ENCODE results near the gene FAF1. TPM values are rescaled to one million over a fixed set of nuclear protein-coding genes. Genes with fewer than 3 reads are reported as not detected.

FAF1 gene
- total RNA-seq, 1 donor from 2014 or later, result 52.7 TPM

GRCh38 chr1:50491142-50491541 is 468.9 kb downstream of the FAF1 start:
- no peak for FAIRE-seq
- TF ChIP-seq CTCF (IDR thresholded peaks at IDR 0.05; ENCODE audit: insufficient read depth, low read length, severe bottlenecking), result no peak
- no peak overlapping the region for H3K4me3 ChIP-seq (ENCODE audit: low read depth, low read length)
- DNase-seq (ENCODE audit: low read depth), result no peak
- no peaks in the 10 kb centered on the region for H3K27me3 ChIP-seq (ENCODE audit: control insufficient read depth, insufficient read depth, low read length)
- H3K36me3 ChIP-seq (ENCODE audit: control insufficient read depth, insufficient read depth, low read length), result peaks cover 1% of the 10 kb centered on the region

- peaks cover 1% of the 10 kb centered on the region for H3K36me3 ChIP-seq (ENCODE audit: control insufficient read depth, insufficient read depth, low read length)
- H3K27me3 ChIP-seq (ENCODE audit: control insufficient read depth, insufficient read depth, low read length), result no peaks in the 10 kb centered on the region
- no peak overlapping the region for H3K4me3 ChIP-seq (ENCODE audit: low read depth, low read length)
- TF ChIP-seq CTCF (IDR thresholded peaks at IDR 0.05; ENCODE audit: insufficient read depth, low read length, severe bottlenecking), result no peak
- FAIRE-seq (no peak), DNase-seq (ENCODE audit: low read depth) (no peak)
Measured at GRCh38 chr1:50490640-50491039, 469.4 kb downstream of the FAF1 start.

- no peak overlapping the region for H3K4me3 ChIP-seq (ENCODE audit: low read depth, low read length)
- no peak for TF ChIP-seq CTCF (IDR thresholded peaks at IDR 0.05; ENCODE audit: insufficient read depth, low read length, severe bottlenecking)
- H3K36me3 ChIP-seq (ENCODE audit: control insufficient read depth, insufficient read depth, low read length), result no peaks in the 10 kb centered on the region
- no peaks in the 10 kb centered on the region for H3K27me3 ChIP-seq (ENCODE audit: control insufficient read depth, insufficient read depth, low read length)
- DNase-seq (ENCODE audit: low read depth) (no peak), FAIRE-seq (no peak)
Measured at GRCh38 chr1:50488876-50489275, 471.2 kb downstream of the FAF1 start.

- no peaks in the 10 kb centered on the region for H3K36me3 ChIP-seq (ENCODE audit: control insufficient read depth, insufficient read depth, low read length)
Measured at GRCh38 chr1:50488356-50488755, 471.7 kb downstream of the FAF1 start.

GRCh38 chr1:50487725-50488124 is 472.3 kb downstream of the FAF1 start:
- Histone ChIP-seq H3K4me3 (ENCODE audit: low read depth, low read length) (no peak overlapping the region), H3K36me3 (ENCODE audit: control insufficient read depth, insufficient read depth, low read length) (no peaks in the 10 kb centered on the region), H3K27me3 (ENCODE audit: control insufficient read depth, insufficient read depth, low read length) (no peaks in the 10 kb centered on the region)
- FAIRE-seq (no peak), DNase-seq (ENCODE audit: low read depth) (no peak)
- TF ChIP-seq CTCF (IDR thresholded peaks at IDR 0.05; ENCODE audit: insufficient read depth, low read length, severe bottlenecking), result no peak

More at GRCh38 chr1:50488356-50488755, 471.7 kb downstream of the FAF1 start:
- TF ChIP-seq CTCF (IDR thresholded peaks at IDR 0.05; ENCODE audit: insufficient read depth, low read length, severe bottlenecking), result no peak
- H3K4me3 ChIP-seq (ENCODE audit: low read depth, low read length), result no peak overlapping the region
- DNase-seq (ENCODE audit: low read depth) (no peak), FAIRE-seq (no peak)
- H3K27me3 ChIP-seq (ENCODE audit: control insufficient read depth, insufficient read depth, low read length), result no peaks in the 10 kb centered on the region

- Histone ChIP-seq H3K36me3 (ENCODE audit: control insufficient read depth, insufficient read depth, low read length) (no peaks in the 10 kb centered on the region), H3K4me3 (ENCODE audit: low read depth, low read length) (no peak overlapping the region), H3K27me3 (ENCODE audit: control insufficient read depth, insufficient read depth, low read length) (no peaks in the 10 kb centered on the region)
- FAIRE-seq, result no peak
- no peak for DNase-seq (ENCODE audit: low read depth)
- TF ChIP-seq CTCF (IDR thresholded peaks at IDR 0.05; ENCODE audit: insufficient read depth, low read length, severe bottlenecking), result no peak
Measured at GRCh38 chr1:50481142-50481736, 478.8 kb downstream of the FAF1 start.

Data from bronchial epithelial cell (primary cell).